ENCODE results near the gene PHACTR2.

Gene PHACTR2

GRCh38 chr6:143839196-143839595, 161.4 kb downstream of the PHACTR2 start:
- in situ Hi-C loops (cut with MboI; ENCODE audit: low sequenced_read_pairs, unreplicated experiment): no loop called here
- DNase-seq (ENCODE audit: low spot score): no peak
- TF ChIP-seq, protein P1, sequence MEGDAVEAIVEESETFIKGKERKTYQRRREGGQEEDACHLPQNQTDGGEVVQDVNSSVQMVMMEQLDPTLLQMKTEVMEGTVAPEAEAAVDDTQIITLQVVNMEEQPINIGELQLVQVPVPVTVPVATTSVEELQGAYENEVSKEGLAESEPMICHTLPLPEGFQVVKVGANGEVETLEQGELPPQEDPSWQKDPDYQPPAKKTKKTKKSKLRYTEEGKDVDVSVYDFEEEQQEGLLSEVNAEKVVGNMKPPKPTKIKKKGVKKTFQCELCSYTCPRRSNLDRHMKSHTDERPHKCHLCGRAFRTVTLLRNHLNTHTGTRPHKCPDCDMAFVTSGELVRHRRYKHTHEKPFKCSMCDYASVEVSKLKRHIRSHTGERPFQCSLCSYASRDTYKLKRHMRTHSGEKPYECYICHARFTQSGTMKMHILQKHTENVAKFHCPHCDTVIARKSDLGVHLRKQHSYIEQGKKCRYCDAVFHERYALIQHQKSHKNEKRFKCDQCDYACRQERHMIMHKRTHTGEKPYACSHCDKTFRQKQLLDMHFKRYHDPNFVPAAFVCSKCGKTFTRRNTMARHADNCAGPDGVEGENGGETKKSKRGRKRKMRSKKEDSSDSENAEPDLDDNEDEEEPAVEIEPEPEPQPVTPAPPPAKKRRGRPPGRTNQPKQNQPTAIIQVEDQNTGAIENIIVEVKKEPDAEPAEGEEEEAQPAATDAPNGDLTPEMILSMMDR (IDR thresholded peaks at IDR 0.05; ENCODE audit: borderline replicate concordance, control extremely low read depth, extremely low read depth, insufficient read depth, missing control alignments): no peak

- in situ Hi-C loops (cut with MboI; ENCODE audit: low sequenced_read_pairs, unreplicated experiment): no loop called here
- TF ChIP-seq, protein P1 (IDR thresholded peaks at IDR 0.05; ENCODE audit: borderline replicate concordance, control extremely low read depth, extremely low read depth, insufficient read depth, missing control alignments): no peak
- no peak for DNase-seq (ENCODE audit: low spot score)
Measured at GRCh38 chr6:143840595-143841265, 163.0 kb downstream of the PHACTR2 start.

- in situ Hi-C loops (cut with MboI; ENCODE audit: low sequenced_read_pairs, unreplicated experiment): no loop called here
- TF ChIP-seq, protein P1 (IDR thresholded peaks at IDR 0.05; ENCODE audit: borderline replicate concordance, control extremely low read depth, extremely low read depth, insufficient read depth, missing control alignments): no peak
- DNase-seq (ENCODE audit: low spot score): no peak
Measured at GRCh38 chr6:143842461-143842901, 164.7 kb downstream of the PHACTR2 start.

DNA sequence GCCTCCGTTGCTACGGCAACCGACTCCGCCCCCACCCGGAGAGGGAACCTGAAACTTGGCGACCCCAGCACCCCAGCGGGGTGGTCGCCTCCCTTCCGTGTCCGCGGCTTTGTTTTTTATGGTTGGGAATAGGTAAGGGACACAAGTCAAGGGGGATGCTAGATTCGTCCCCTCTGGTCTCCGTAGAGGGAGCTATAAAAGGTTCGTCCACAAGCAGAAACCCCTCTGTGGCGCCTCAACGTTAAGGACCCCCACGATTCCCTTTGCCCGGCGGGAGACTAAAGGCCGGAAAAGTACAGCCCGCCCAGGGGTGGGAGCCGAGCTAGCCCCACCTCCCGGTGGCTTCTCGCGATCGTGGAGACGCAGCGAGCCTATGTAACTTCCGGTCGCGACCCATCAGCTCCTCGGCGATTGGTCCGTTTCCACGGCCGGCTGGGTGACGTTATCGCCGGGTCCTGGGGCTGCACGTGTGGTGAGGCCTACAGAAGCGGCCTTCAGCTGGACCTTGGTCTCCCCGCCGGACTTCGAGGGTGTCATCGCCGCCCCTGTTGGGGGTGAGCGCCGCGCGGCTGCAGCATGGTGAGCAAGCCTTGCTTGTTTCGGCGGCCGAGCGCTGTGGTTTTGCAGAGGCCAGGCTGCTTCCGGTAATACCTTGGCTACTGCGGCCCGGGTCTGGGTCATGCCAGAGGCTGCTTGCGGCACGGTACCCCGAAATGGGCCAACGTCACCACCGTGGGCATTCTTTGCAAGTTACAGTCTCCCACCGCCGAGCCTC, 165.3 kb downstream of the PHACTR2 start, which contains the start of gene LTV1:
Gene LTV1 (plus strand): TSS at position 437 of the 775 bp plus-strand sequence. CDS start 140 bp downstream, at position 577.
- peak; percentile 99 for DNase-seq (ENCODE audit: low spot score)
- TF ChIP-seq, protein P1 (IDR thresholded peaks at IDR 0.05; ENCODE audit: borderline replicate concordance, control extremely low read depth, extremely low read depth, insufficient read depth, missing control alignments): no peak
- in situ Hi-C loops (cut with MboI; ENCODE audit: low sequenced_read_pairs, unreplicated experiment): no loop called here

- no peak for DNase-seq (ENCODE audit: low spot score)
- TF ChIP-seq, protein P1 (IDR thresholded peaks at IDR 0.05; ENCODE audit: borderline replicate concordance, control extremely low read depth, extremely low read depth, insufficient read depth, missing control alignments): no peak
- in situ Hi-C loops (cut with MboI; ENCODE audit: low sequenced_read_pairs, unreplicated experiment): no loop called here
Measured at GRCh38 chr6:143843677-143843999, 165.9 kb downstream of the PHACTR2 start.

- TF ChIP-seq, protein P1 (IDR thresholded peaks at IDR 0.05; ENCODE audit: borderline replicate concordance, control extremely low read depth, extremely low read depth, insufficient read depth, missing control alignments): no peak
- in situ Hi-C loops (cut with MboI; ENCODE audit: low sequenced_read_pairs, unreplicated experiment): no loop called here
- peak; percentile 17 for DNase-seq (ENCODE audit: low spot score)
Measured at GRCh38 chr6:143844006-143844405, 166.2 kb downstream of the PHACTR2 start.
